Gastroesophageal sphincter (tissue), 4 donors: ENCODE results near the gene NRG2. TPM values are rescaled to one million over a fixed set of nuclear protein-coding genes. Genes with fewer than 3 reads are reported as not detected.

Source experiments
- ATAC-seq: fragments of 150-250 bp; one replicate; pipeline ENCODE4 v1.9.1; 2016; ENCODE audit warnings: mild to moderate bottlenecking, moderate library complexity
- H3K27ac ChIP-seq, 4 donors: fragments of 200-600 bp; sonication (generic) in 3 of 4; 1 replicate in 3 of 4; 2 replicates in 1 of 4; pipeline ENCODE4 v1.5.1; 2016 to 2019
- H3K27me3 ChIP-seq: fragments of 200-600 bp; sonication (generic); one replicate; pipeline ENCODE4 v1.5.1; 2019
- H3K36me3 ChIP-seq, 2 donors: fragments of 200-600 bp; sonication (generic); one replicate each; pipeline ENCODE4 v1.5.1; 2019; ENCODE audit warnings: control low read depth in 1 of 2
- H3K4me1 ChIP-seq, 3 donors: fragments of 200-600 bp; sonication (generic); 1 replicate in 2 of 3; 2 replicates in 1 of 3; pipeline ENCODE4 v1.5.1; 2016 to 2019; ENCODE audit warnings: control low read depth in 2 of 3
- H3K4me3 ChIP-seq, 2 donors: fragments of 200-600 bp; sonication (generic); one replicate each; pipeline ENCODE4 v1.5.1; 2019; ENCODE audit warnings: mild to moderate bottlenecking in 1 of 2, moderate library complexity in 1 of 2
- H3K9me3 ChIP-seq, 3 donors: fragments of 200-600 bp; sonication (generic); one replicate each; pipeline ENCODE4 v1.5.1; 2017 to 2019; ENCODE audit warnings: control low read depth in 2 of 3
- CTCF ChIP-seq, 4 experiments: fragments of 200-600 bp in 2 of 4; fragments of 450-650 bp in 2 of 4; sonication (generic) in 1 of 4; IDR thresholded peaks; one replicate each; pipeline ENCODE4 v1.5.1; 2017 to 2019; ENCODE audit warnings: antibody characterized with exemption in 4 of 4, mild to moderate bottlenecking in 2 of 4, moderate library complexity in 2 of 4
- EP300 ChIP-seq: sonication (generic); formaldehyde crosslinking; IDR thresholded peaks from one replicate; pipeline ENCODE4 v1.6.1; 2017; ENCODE audit warnings: antibody characterized with exemption, mild to moderate bottlenecking
- POLR2A ChIP-seq, 2 donors: fragments of 450-650 bp; IDR thresholded peaks; one replicate each; pipeline ENCODE4 v1.6.1; 2017; ENCODE audit warnings: antibody characterized with exemption in 2 of 2, mild to moderate bottlenecking in 2 of 2, moderate library complexity in 1 of 2
- POLR2AphosphoS5 ChIP-seq: sonication (generic); formaldehyde crosslinking; IDR thresholded peaks from one replicate; pipeline ENCODE4 v1.6.1; 2017; ENCODE audit warnings: antibody characterized with exemption
- WGBS, 2 donors: methylation state at CpG; one replicate each; pipeline ENCODE4 v1.1.5; 2018; ENCODE audit warnings: low coverage in 1 of 2; 5-methylcytosine and 5-hydroxymethylcytosine counted together
- total RNA-seq, 4 donors: library from RNA; depleted of rRNA; stranded (reverse); fragments of >200 nt; gene quantifications; one replicate each; pipeline ENCODE4 v1.1.0, GENCODE V29; 2016

NRG2 gene
- total RNA-seq, 4 donors from 2014 or later, result 3.2 to 7.6 (median 5.1) TPM

GRCh38 chr5:140083120-140083519 lies 40.0 kb upstream of the NRG2 start:
- H3K27ac ChIP-seq, result no peak overlapping the region
- TF ChIP-seq EP300, result no peak
- no peak for TF ChIP-seq POLR2A (IDR thresholded peaks at IDR 0.05)
- no peak for TF ChIP-seq CTCF (IDR thresholded peaks at IDR 0.05)
- TF ChIP-seq POLR2AphosphoS5, result no peak
- peaks cover 0 to 13% (median 0%) of the 10 kb centered on the region in 3 donors for H3K4me1 ChIP-seq
- no peak for ATAC-seq
- 88% methylated on average over 1 of the region's 1 CpG; no CpG with 5 or more reads in 1 of the 2 donors for WGBS, 2 donors
- no peaks in the 10 kb centered on the region for H3K36me3 ChIP-seq
- H3K9me3 ChIP-seq, result no peaks in the 10 kb centered on the region
- H3K4me3 ChIP-seq, result no peak overlapping the region
- no peaks in the 10 kb centered on the region for H3K27me3 ChIP-seq

- H3K4me1 ChIP-seq, result peaks cover 0 to 3% (median 0%) of the 10 kb centered on the region in 3 donors
- H3K9me3 ChIP-seq, result no peaks in the 10 kb centered on the region
- H3K27me3 ChIP-seq, result no peaks in the 10 kb centered on the region
- H3K4me3 ChIP-seq, result no peak overlapping the region
- TF ChIP-seq CTCF (IDR thresholded peaks at IDR 0.05), result no peak
- no peak for TF ChIP-seq POLR2A (IDR thresholded peaks at IDR 0.05)
- no peak for TF ChIP-seq POLR2AphosphoS5
- 60 to 76% methylated on average over 1 to 2 of the region's 2 CpGs for WGBS, 2 donors
- no peaks in the 10 kb centered on the region for H3K36me3 ChIP-seq
- H3K27ac ChIP-seq, result no peak overlapping the region
- no peak for ATAC-seq
Observed at GRCh38 chr5:140076788-140077187, 33.7 kb upstream of the NRG2 start.

- Histone ChIP-seq H3K4me1 (peaks cover 0 to 3% (median 0%) of the 10 kb centered on the region in 3 donors), H3K4me3 (no peak overlapping the region), H3K9me3 (no peaks in the 10 kb centered on the region), H3K36me3 (no peaks in the 10 kb centered on the region), H3K27ac (no peak overlapping the region), H3K27me3 (no peaks in the 10 kb centered on the region)
- no peak for ATAC-seq
- TF ChIP-seq POLR2A (IDR thresholded peaks at IDR 0.05) (no peak), CTCF (IDR thresholded peaks at IDR 0.05) (no peak), POLR2AphosphoS5 (no peak), EP300 (no peak)
- 80 to 82% methylated on average over 1 of the region's 1 CpG for WGBS, 2 donors
Observed at GRCh38 chr5:140076142-140076541, 33.0 kb upstream of the NRG2 start.

DNA sequence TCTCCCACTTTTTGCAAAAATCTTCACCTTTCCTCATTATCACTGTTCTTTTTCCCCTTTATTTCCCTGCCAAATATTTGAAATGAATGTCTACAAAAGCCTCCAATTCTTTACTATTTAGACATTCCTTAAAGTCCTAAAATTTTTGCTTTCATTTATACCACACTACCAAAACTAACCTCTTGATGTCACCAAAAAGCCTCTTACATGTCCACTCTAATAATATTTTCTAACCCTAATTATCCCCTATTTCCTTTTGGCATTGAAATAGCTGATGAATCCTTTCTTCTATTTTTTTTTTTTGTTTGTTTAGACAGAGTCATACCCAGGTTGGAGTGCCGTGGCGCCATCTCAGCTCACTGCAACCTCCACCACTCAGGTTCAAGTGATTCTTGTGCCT lies 32.3 kb upstream of the NRG2 start:
- no peaks in the 10 kb centered on the region for H3K27me3 ChIP-seq
- H3K27ac ChIP-seq, result no peak overlapping the region
- H3K36me3 ChIP-seq, result no peaks in the 10 kb centered on the region
- WGBS, 2 donors, result 40 to 58% methylated on average over 2 of the region's 2 CpGs
- peaks cover 0 to 3% (median 0%) of the 10 kb centered on the region in 3 donors for H3K4me1 ChIP-seq
- no peak for ATAC-seq
- H3K4me3 ChIP-seq, result no peak overlapping the region
- no peaks in the 10 kb centered on the region for H3K9me3 ChIP-seq
- no peak for TF ChIP-seq EP300
- TF ChIP-seq CTCF (IDR thresholded peaks at IDR 0.05), result peak in 2 of 4 experiments; percentile 5 to 12

- no peak for ATAC-seq
- H3K4me1 ChIP-seq, result peaks cover 0 to 3% (median 0%) of the 10 kb centered on the region in 3 donors
- WGBS, 2 donors, result 10 to 12% methylated on average over 4 of the region's 4 CpGs
- H3K36me3 ChIP-seq, result no peaks in the 10 kb centered on the region
- TF ChIP-seq POLR2AphosphoS5 (no peak), CTCF (IDR thresholded peaks at IDR 0.05) (peak; percentile 64 to 77 (median 66))
- H3K27ac ChIP-seq, result no peak overlapping the region
- no peak overlapping the region for H3K4me3 ChIP-seq
- no peaks in the 10 kb centered on the region for H3K9me3 ChIP-seq
- no peaks in the 10 kb centered on the region for H3K27me3 ChIP-seq
Observed at GRCh38 chr5:140073296-140073695, 30.2 kb upstream of the NRG2 start.
